Activated T-cell treated with anti-CD3 and anti-CD28 coated beads for 48 hours (primary cell): ENCODE data around the gene EXOC7.
"Not testable (repeated sequence)": the region's sequence is repeated elsewhere in the genome, so short reads cannot be mapped to it uniquely, and the experiment has no call there.

Source experiments
- DNase-seq: peaks from one replicate; pipeline ENCODE4 v3.0.0-alpha.2; 2020; ENCODE audit warnings: low read depth

Gene EXOC7

DNA sequence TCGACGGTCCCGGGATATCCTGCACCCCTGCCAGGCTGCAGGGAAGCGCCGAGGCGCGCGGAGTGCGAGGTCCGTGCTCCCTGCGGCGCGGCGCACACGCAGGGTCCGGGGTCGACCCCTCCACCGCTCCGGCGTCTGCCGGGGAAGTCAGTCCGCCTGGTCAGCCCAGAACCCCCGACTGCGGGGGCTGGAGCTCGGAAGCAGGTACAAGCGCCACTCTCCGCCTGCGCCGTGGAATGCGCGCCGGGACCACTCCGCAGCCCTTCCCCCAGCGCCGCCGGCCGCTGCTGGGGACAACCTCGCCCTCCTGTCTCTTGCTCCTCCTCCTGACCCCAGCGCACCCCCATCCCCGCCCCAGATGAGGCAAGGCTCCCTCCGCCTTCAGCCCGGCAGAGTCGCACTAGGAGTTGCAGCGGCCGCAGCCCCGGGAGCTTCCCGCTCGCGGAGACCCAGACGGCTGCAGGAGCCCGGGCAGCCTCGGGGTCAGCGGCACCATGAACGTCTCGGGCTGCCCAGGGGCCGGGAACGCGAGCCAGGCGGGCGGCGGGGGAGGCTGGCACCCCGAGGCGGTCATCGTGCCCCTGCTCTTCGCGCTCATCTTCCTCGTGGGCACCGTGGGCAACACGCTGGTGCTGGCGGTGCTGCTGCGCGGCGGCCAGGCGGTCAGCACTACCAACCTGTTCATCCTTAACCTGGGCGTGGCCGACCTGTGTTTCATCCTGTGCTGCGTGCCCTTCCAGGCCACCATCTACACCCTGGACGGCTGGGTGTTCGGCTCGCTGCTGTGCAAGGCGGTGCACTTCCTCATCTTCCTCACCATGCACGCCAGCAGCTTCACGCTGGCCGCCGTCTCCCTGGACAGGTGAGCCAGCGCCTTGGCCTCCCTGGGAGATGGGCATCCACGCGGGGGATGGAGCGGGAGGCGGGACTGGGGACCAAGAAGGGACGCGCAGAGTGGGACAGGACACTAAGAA is 28.9 kb downstream of the EXOC7 start, which contains the start of gene GALR2:
GALR2 (plus strand) TSS at position 392 of the 974 bp plus-strand sequence; CDS start at position 495, 103 bp downstream.
- DNase-seq, result no peak

DNA sequence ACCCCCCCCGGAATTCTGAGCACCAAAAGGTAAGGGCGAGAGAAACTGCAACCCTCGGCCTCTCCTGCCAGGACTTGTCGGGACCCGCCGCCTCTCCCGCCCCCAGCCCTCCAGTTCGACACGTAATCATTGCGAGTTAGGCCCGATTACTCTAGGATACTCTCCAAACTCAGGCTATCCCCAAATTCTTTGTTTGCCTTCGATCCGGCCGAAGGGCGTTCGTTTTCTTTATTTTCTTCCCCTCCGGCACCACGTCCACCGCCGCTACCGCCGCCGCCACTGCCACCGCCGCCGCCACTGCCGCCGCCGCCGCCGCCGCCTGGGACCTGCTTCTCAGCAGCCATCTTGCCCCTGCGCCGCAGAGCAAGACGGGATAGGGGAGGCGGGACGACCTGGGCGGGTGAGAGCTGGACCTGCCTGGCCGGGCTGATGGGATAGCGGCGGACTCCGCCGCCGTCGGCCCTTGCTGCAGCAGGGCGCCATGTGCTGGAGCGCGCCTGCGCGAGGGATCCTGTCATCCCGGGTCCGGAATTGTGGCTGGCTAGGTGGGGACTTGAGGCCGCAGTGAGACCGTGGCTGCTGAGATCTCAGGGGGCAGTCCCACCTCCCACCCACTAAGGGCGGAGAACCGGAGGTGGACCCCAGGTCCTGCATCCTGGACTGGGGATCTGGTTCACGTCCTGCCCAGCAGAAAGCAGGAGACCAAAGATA is 31.3 kb downstream of the EXOC7 start, which contains the start of gene SRP68:
SRP68 (minus strand) TSS at position 370 of the 711 bp plus-strand sequence; CDS start at position 344, 26 bp downstream.
- peak; percentile 83 for DNase-seq

DNA sequence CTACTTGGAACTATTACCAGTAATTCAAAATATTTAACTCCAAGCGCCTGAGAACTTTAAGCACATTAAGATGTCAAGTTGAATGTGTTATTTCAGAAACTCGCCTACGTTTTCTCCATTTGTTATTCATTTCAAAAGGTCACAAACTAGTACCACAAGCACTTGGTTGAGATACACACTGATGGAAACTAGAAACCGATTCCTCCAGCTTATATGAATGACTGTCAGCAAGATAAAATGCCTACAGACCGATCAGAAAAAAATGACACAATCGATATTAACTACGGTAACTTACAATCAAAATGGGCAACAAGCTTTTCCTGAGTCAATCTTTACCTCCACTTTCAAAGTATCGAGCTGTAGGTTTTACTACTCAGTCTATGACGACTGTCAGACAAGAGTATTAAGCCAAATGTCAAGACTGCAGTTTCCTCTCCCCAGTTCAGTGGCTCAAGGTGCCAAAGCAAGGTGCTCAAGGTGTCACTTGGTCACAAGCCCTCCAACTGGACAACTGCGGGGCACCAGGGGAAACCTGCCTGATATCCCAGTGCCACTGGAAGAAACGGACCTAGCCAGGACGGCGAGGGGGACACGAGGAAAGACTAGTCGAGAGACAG is 31.9 kb downstream of the EXOC7 start:
- DNase-seq, result no peak

DNA sequence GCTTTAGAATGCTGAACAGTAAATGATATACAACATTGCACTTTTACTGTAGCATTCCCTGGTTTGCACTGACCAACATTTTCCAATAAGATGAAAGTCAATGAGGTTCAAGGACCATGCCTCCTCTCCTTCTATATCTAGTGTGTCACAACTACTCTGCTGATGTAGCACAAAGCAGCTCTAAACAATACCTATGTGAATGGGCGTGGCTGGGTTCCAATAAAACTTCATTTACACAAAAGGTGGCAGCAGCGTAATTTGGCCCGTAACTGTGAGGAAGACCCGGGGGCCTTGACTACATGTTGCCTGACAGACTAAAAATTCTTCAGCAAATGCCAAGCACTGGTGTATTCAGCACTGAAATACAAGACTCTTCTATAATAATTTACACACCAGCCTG is 37.8 kb downstream of the EXOC7 start:
- no peak for DNase-seq

DNA sequence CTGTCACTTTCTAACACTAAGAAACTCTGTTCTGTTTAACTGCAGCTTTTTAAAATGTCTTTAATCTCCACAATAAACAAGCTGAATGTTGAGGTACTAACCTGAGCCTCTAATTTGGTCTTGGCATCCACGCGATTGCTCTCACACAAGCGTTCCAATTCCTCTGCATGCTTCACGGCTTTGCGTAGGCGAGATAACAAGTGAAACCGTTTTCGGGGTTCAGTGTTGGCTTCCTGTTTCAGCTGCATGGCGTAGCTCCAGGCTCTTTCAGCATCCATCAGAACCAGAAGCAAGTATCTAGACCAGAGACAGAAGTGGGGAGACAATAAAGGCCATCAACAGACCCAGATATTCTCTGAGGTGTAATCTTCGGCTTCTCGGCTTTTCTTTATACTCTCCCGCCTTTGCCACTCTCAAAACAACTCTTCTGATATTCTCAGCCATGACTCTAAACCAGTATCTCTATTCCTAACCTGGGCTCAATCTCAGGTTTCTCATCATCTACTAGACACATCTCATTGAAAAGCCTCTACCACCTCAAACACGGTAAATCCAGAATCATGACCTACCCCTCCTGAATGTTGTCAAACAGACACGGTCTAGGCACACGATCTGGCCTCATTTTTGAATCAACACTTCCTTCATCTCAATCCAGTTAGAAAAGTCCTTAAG is 39.6 kb downstream of the EXOC7 start:
- DNase-seq, result peak; percentile 35

DNA sequence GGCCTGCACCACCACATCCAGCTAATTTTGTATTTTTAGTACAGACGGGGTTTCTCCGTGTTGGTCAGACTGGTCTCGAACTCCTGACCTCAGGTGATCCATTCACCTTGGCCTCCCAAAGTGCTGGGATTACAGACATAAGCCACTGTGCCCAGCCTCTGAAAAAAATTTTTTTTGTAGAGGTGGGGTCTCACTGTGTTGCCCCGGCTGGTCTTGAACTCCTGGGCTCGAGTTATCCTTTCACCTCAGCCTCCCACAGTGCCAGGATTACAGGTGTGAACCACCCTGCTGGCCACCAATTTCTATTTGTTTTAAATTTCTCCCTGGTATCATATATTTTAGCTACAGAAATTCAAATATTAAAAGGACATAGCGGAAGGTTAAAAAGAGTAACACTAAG is 45.3 kb downstream of the EXOC7 start:
- DNase-seq, result not testable (repeated sequence)

DNA sequence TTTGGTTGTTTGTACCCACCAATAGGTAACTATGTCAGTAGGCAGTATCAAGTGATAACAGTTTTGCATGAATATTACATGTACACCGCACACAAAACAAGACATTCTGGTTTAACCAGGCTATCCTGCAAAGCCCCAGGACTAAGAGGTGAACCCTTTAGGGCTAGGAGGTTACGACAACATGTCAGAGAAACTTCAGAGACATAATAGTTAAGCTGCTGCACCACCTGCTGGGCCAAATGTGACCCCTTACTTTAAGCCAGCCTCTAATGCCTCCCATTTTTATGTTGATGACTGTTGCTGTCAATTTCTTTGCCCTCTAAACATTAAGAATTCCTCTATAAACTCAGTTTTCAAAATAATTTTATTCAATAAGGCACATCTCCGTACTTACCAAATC is 46.7 kb downstream of the EXOC7 start:
- no peak for DNase-seq

DNA sequence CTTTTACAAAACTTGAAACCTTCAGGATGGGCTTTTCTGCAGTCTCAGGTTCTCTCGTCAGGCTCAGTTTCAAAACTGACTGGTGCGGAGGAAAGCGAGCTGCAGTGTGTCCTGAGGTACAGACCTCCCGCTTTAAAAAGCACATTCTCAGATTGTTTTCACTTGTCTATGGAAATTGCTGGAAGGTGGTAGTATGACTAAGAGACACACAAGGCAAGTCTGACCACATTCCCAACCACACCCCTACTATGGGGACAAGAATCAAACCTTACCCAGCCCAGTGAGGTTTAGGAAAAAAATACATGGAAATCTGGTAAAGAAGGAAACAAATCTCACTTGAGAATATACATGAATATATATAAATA is 49.5 kb downstream of the EXOC7 start:
- DNase-seq, result no peak

DNA sequence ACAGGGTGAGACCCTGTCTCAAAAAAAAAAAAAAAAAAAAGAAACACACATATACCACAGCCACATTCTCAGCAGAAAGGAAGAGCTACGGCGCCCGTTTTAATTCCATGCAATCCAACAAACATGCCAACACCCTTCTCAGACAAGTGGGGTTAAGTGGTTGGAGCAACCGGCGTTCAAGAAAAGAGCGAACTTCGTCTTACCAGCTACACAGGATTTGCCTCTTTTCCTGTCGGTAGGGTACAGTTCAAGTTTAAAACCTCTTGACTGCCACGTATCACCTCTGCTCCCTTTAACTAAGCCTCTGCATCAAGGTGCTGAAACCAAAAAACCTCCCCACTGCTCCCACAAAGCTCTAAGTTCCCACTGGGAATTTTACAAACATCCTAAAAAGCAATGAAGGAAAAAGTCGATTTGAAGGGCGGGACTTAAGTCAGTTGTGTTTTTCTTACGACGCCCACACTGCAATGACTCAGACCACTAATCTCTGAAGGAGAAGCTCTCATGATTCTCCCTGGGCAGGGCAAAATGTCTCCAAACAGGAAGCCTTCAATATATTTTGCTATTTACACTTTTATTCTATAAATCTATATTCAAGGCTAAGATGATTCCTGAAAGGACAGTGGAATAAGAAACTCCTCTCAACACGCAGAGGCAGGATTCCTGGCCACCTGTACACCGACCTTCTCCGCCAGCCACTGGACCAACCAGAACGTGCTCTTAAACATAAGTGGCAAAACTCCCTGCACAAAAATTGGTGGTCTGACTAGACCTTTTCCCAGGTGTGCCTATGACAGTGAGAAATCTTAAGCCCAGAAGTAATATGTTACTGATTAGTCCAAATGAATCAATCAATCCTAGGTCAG is 50.1 kb downstream of the EXOC7 start:
- DNase-seq, result no peak

DNA sequence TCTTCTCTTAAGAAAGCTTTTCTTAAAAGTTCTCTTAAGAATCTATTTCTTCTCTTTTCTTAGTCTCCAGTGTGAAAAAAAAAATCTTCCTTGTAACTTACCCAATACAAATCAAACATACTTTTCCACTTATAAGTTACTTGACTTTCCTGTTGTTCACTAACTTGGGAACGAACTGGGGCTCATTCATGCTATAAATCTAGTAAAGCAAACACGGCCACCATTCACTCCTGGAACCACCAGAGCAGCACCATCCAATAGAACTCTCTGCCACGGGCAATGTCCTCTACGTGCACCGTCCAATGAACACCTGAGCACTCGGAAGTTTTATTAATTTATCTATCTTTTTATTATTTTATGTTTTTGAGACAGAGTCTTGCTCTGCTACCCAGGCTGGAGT is 52.0 kb downstream of the EXOC7 start:
- no peak for DNase-seq

DNA sequence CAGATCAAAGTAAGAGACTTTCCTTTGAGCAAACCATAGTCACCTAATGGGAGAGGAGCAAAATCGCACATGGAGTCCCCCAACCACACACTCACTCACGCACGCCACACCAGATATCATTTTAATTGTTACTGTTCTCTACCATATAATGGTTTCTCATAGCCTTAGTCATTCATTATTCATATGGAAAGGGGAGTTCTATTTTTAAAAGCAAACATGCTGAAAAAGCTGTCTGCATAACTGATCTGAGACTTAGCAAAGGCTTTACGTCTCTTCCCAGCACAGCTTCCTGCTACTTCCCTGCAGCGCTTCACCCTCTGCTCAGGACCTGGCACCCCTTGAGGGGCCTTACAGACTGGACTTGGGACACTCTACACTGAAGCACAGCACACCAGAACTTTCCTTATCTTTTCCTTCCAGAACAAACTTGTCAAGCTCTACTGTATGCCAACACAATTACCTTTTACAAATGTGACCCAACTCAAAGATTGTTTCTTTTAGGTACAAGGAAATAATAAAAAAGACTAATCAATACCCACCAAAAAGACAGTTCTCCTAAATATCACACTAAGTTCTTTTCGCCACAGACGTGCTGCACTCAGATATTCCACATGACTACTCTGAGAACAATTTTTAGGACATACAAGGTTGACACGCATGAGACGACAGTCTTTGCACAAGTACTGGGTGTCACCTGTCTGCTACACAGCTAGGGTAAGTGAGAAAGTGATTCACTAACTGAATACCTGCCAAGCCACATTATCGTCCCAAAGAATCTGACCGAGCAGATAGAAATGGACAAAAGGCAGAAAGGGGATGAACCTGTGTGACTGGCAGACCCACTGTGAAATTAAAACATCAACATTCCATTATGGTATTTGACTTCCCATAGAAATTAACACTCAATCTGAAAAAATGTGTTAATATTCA is 52.8 kb downstream of the EXOC7 start:
- no peak for DNase-seq

DNA sequence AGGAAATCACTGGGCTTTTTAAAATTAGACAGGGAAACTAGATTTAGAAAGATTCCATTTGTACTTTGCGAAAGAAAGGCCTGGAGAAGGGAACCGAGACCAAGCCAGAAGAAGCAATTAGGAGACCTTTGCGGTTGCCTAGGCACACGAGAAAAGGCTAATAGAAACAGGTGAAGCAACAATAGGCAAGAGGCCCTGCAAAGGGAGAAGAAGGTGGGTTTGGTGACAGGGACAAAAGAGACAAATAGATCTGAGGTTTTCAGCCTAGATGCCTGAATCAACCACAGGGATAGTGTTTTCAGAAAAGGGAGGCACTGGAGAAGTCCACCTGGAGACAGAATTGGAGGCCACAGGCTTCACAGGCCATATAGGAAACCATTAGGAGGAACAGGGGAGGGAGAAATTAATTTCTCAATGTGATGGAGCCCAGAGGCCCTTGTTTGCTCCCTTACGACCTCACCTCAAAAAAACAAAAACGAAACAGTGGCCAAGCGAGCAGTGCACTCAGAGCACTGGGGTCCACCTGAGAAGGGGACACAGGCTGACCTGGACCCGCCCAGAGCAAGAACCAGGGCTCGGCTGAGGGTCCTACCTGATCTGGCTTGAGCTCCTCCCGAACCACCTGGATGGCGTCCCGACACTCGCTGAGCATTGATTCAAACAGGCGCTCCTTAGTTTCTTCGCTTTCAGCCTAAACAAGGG is 53.6 kb downstream of the EXOC7 start:
- DNase-seq, result no peak

DNA sequence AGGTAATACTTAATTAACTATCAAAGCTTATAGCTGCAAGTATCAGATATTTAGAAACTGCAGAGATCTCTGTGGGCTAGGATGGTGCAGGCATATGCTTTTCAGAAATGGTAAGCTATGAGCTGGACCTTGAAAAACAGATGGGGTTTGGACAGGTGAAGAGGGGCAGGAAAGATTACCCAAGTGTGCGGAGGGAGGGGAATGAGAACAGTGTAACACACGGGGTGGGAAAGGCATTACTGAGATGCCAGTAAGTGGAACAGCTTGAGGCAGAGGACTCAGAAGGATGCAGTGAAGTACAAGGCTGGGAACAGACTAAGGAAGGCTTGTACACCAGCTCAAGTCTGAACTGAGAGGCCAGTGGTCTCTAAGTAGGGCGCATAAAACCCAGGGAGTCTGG is 54.3 kb downstream of the EXOC7 start:
- no peak for DNase-seq

DNA sequence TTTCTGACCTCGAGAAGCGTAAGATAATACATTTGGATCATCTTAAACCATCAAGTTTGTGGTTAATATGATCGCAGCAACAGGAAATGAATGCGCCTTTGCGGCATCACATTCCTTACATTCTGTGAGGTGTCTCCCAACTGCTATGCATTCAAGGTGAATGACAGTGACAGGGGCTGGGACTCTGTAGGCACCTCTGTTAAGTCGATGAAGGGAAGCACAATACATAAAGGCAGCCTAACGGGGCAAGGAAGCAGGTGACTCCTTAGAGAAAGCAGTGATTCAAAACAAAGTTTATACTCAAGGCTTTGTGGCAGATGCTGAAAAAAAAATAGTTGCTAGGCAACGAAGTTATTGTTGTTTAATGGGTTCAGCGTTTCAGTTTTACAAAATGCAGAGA is 54.9 kb downstream of the EXOC7 start:
- DNase-seq, result no peak

DNA sequence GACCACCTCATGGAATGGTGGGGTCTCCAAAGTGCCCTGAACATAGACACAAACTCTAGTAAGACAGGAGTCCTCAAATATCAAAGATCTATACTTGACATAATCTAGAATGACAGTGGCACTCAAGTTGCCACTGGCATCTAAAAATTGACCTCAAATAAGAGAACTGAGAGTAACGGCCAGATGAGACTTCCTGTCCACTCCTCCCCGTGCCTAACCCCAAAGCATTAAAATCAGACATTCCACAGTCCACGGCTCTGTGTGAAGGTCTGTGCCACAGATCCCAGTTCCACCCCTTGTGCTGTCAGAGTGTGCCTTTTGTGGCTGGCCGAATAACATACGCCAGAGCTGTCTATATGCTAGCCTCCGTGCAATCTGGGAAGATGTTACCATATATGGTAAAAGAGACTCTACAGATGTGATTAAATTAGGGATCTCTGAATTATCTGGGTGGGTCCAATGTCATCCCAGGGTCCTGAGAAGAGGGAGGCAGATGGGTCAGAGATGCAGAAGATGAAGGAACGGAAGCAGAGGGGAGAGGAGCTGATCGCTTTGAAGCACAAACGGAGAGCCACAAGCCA is 55.5 kb downstream of the EXOC7 start:
- DNase-seq, result no peak

DNA sequence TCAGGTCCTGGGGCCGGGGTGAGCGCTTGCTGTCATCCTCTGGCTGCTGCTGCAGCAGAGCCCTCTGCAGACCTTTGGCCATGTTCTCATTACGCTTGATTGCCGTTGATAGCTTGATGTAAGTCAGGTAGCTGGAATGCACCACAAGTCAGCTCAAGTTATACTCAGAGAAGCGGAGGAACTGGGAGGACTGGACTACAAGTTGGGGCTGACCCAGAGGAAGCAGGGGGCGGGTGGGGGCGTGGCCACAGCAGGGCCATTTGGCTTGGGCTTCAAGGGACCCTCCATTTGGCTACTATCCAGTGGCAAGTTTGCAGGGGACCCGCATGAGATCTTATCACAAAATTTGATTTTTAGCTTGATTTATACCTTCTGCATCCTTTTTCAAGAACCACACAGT is 57.5 kb downstream of the EXOC7 start:
- DNase-seq, result no peak

DNA sequence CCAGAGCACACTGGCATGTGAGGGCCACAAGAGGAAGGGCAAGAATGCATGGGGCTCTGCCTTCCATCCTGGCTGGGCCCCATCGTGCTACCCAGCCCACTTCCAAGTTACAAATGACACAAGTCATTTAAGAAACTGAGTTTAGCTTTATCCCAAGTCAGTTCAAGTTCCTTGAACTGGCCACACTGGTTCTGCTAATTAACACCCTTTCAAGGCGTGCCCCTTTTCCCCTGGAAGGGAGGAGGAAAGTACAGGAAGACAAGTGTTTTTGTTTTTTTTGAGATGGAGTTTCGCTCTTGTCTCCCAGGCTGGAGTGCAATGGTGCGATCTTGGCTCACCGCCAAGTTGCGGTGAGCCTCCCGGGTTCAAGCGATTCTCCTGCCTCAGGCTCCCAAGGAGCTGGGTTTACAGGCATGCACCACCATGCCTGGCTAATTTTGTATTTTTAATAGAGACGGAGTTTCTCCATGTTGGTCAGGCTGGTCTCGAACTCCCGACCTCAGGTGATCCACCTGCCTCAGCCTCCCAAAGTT is 59.0 kb downstream of the EXOC7 start:
- not testable (repeated sequence) for DNase-seq

DNA sequence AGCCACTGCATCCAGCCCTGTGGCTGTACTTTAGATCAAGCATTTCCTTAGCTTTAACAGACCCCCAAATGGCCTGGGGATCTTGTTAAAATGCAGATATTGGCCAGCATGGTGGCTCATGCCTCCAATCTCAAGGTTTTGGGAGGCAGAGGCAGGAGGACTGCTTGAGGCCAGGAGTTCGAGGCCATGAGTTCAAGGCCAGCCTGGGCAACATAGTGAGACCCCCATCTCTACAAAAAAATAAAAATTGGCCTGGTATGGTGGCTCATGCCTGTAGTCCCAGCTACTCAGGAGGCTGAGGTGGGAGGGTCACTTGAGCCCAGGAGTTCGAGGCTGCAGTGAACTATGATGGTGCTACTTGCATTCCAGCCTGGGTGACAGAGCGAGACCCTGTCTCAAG is 60.7 kb downstream of the EXOC7 start:
- DNase-seq, result not testable (repeated sequence)

DNA sequence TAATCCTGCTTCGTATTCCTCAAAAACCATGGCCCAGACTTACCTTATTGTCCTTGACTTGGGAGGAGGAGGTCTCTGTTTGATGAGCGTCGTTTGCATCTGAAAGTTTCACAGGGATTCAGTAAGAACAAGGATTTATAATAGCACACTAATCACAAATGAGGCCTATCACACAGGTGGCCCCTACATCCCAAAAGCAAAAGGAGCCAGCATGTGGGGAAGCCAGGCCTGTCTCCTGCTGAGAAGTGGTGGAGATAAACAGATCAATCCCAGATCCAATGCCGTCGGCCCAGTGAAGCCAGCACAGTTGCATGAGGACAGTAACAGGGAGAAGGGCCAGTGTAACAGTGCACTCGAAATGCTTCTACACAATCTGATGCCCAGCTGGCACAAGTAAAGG is 63.2 kb downstream of the EXOC7 start:
- DNase-seq, result no peak
